ENCODE measurements around the gene DAP3. TPM values are rescaled to one million over a fixed set of nuclear protein-coding genes. Genes with fewer than 3 reads are reported as not detected.
"Not testable (repeated sequence)": the region's sequence is repeated elsewhere in the genome, so short reads cannot be mapped to it uniquely, and the experiment has no call there.

Gene DAP3
- total RNA-seq, 1 donor from 2014 or later: 109 TPM

- H3K4me1 Mint-ChIP-seq (ENCODE audit: unreplicated experiment): no peaks in the 10 kb centered on the region
- H3K27me3 Mint-ChIP-seq: no peaks in the 10 kb centered on the region
- no peak for TF ChIP-seq CTCF (conservative IDR thresholded peaks at IDR 0.05)
- H3K4me3 Mint-ChIP-seq: no peak overlapping the region
- no peak for DNase-seq (ENCODE audit: extremely low spot score, unreplicated experiment)
- no peaks in the 10 kb centered on the region for H3K9me3 Mint-ChIP-seq
- H3K36me3 Mint-ChIP-seq: peaks cover 38% of the 10 kb centered on the region
- no peak overlapping the region for H3K27ac Mint-ChIP-seq
These were observed 72.0 kb downstream of the DAP3 start for GRCh38 chr1:155760751-155761475.

DNA sequence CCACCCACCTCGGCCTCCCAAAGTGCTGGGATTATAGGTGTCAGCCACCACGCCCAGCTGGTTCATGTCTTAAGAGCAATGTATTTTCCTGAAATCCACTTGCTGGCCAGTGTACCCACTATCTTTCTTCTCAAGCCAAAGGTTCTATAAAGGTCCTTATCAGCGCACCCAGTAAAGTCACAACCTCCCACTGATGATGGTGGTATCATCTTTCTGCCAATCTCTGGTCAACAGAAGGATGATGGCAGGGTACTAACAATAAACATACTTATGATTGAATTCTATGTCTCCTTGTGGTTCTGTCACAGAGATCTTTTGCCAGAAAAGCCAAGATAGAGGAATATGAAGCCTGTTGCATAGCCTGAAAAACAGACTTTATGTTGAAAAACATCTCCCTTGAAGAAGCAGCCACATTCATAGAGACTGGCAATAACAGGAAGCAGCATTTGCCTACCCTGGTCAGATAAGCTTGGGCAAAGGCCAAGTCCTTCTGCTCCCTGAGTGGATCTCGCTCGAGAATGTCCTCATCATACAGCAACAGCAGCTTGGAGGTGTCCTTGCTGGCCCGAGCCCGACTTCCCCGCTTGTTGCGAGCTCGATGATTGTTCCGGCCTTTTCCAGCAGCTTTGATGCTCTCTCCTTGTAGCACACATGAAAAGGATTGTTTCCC is 73.0 kb downstream of the DAP3 start:
- H3K36me3 Mint-ChIP-seq: peaks cover 33% of the 10 kb centered on the region
- H3K4me1 Mint-ChIP-seq (ENCODE audit: unreplicated experiment): no peaks in the 10 kb centered on the region
- no peaks in the 10 kb centered on the region for H3K9me3 Mint-ChIP-seq
- no peak for DNase-seq (ENCODE audit: extremely low spot score, unreplicated experiment)
- no peak overlapping the region for H3K27ac Mint-ChIP-seq
- no peaks in the 10 kb centered on the region for H3K27me3 Mint-ChIP-seq
- TF ChIP-seq CTCF (conservative IDR thresholded peaks at IDR 0.05): no peak
- H3K4me3 Mint-ChIP-seq: no peak overlapping the region

- peaks cover 33% of the 10 kb centered on the region for H3K36me3 Mint-ChIP-seq
- not testable (repeated sequence) for H3K27me3 Mint-ChIP-seq; DNase-seq (ENCODE audit: extremely low spot score, unreplicated experiment); H3K4me3 Mint-ChIP-seq; H3K4me1 Mint-ChIP-seq (ENCODE audit: unreplicated experiment); H3K9me3 Mint-ChIP-seq
- peak overlapping the region; percentile 6 for H3K27ac Mint-ChIP-seq
These were observed 74.4 kb downstream of the DAP3 start for GRCh38 chr1:155763090-155763815.

- H3K27ac Mint-ChIP-seq; H3K4me1 Mint-ChIP-seq (ENCODE audit: unreplicated experiment); H3K27me3 Mint-ChIP-seq; DNase-seq (ENCODE audit: extremely low spot score, unreplicated experiment); H3K9me3 Mint-ChIP-seq; H3K4me3 Mint-ChIP-seq: not testable (repeated sequence)
- H3K36me3 Mint-ChIP-seq: peaks cover 36% of the 10 kb centered on the region
These were observed 75.1 kb downstream of the DAP3 start for GRCh38 chr1:155763989-155764388.

GRCh38 chr1:155767399-155767989 is 78.6 kb downstream of the DAP3 start:
- not testable (repeated sequence) for H3K27me3 Mint-ChIP-seq; H3K27ac Mint-ChIP-seq; H3K4me1 Mint-ChIP-seq (ENCODE audit: unreplicated experiment); H3K9me3 Mint-ChIP-seq; H3K4me3 Mint-ChIP-seq; DNase-seq (ENCODE audit: extremely low spot score, unreplicated experiment)
- H3K36me3 Mint-ChIP-seq: peaks cover 37% of the 10 kb centered on the region

DNA sequence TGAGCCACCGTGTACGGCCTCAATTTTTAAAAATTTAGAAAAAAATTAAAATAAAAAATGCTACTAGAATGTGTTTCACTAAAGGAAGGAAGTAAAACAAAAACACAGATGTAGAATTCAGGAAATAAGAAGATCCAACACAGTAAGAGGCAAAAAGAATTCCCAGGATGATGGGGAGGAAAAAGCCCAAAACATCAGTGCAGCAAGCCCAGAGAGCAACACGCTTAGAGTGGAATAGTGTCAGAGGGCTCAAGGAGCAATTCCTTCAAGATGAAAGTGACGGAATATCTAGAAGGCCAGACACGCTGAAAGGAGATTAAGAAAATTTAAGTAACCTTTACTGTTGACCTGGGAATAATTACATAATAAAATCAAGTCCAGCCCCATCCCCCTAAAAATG is 80.4 kb downstream of the DAP3 start:
- TF ChIP-seq CTCF (conservative IDR thresholded peaks at IDR 0.05): no peak
- H3K27me3 Mint-ChIP-seq: no peaks in the 10 kb centered on the region
- H3K36me3 Mint-ChIP-seq: peaks cover 35% of the 10 kb centered on the region
- no peaks in the 10 kb centered on the region for H3K4me1 Mint-ChIP-seq (ENCODE audit: unreplicated experiment)
- no peak overlapping the region for H3K4me3 Mint-ChIP-seq
- DNase-seq (ENCODE audit: extremely low spot score, unreplicated experiment): no peak
- H3K27ac Mint-ChIP-seq: no peak overlapping the region
- H3K9me3 Mint-ChIP-seq: no peaks in the 10 kb centered on the region
